Hepatocyte (in vitro differentiated cells): ENCODE results near the gene CNNM2.
"Not testable (repeated sequence)": the region's sequence is repeated elsewhere in the genome, so short reads cannot be mapped to it uniquely, and the experiment has no call there.

ENCODE experiments used
- CTCF ChIP-seq: fragments of 200-600 bp; sonication (generic); IDR thresholded peaks from 2 replicates; pipeline ENCODE4 v1.5.1; 2016; ENCODE audit warnings: antibody characterized with exemption, mild to moderate bottlenecking; ENCODE audit not compliant: poor library complexity
- EZH2 ChIP-seq: fragments of 200-600 bp; sonication (generic); IDR thresholded peaks from 2 replicates; pipeline ENCODE4 v1.6.1; 2016; ENCODE audit warnings: antibody characterized with exemption, mild to moderate bottlenecking, borderline replicate concordance
- EZH2phosphoT487 ChIP-seq: fragments of 200-600 bp; sonication (generic); IDR thresholded peaks from one replicate; pipeline ENCODE4 v1.6.1; 2018; ENCODE audit warnings: antibody characterized with exemption, mild to moderate bottlenecking, low read depth, moderate library complexity; ENCODE audit not compliant: unreplicated experiment, severe bottlenecking

GRCh38 chr10:103067099-103067477 lies 149.0 kb downstream of the CNNM2 start:
- TF ChIP-seq CTCF, EZH2, EZH2phosphoT487: not testable (repeated sequence)
